ENCODE results near the gene ZNF408.
A peak's percentile ranks its signal among the peaks of the same experiment; 100 is the strongest.

The ZNF408 gene

DNA sequence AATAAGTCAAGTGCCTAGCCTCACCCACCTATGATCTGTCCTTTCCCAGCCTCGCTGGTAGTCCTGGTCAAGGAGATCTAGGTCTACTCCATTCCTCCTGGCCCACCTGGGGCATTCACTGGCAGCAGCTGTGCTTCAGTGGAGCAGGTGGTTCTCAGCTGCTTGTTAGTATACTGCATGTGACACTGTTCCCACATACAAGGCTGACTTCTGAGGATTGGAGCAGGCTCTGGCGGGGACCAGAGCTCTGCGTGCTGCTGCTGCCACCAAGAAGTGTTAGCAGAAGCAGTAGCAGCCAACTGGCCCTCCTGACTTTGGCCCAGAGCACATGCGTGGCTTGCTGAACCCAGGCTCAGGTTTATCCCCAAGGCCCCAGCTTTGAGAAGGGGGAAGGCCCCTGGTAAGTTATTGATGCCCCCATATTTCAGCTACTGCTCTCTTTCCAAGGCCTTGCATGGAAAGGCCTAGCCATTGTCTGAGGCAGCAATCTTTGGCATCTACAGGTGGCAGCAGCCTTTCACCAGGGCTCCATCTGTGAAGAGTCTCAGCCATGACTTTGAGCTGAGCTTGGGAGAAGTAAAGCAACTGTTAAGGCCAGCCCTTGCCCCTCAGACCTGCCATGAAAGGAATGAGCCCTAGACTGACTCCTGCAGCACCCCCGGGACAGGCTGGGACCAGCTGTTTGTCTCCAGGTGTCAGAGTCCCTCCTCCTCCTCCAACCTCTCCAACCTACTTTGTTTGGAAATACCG, 26.9 kb upstream of the ZNF408 start:
- peaks cover 35% of the 10 kb centered on the region for H3K4me1 Mint-ChIP-seq
- no peak overlapping the region for H3K4me3 Mint-ChIP-seq
- H3K27me3 Mint-ChIP-seq (ENCODE audit: low read depth) = no peaks in the 10 kb centered on the region
- no peak for TF ChIP-seq CTCF (IDR thresholded peaks at IDR 0.05; ENCODE audit: unreplicated experiment in 3 of 3)
- H3K27ac Mint-ChIP-seq = peak overlapping the region; percentile 90 to 95 (median 91)
- no peaks in the 10 kb centered on the region for H3K9me3 Mint-ChIP-seq
- H3K36me3 Mint-ChIP-seq (ENCODE audit: low read depth) = peaks cover 57% of the 10 kb centered on the region

DNA sequence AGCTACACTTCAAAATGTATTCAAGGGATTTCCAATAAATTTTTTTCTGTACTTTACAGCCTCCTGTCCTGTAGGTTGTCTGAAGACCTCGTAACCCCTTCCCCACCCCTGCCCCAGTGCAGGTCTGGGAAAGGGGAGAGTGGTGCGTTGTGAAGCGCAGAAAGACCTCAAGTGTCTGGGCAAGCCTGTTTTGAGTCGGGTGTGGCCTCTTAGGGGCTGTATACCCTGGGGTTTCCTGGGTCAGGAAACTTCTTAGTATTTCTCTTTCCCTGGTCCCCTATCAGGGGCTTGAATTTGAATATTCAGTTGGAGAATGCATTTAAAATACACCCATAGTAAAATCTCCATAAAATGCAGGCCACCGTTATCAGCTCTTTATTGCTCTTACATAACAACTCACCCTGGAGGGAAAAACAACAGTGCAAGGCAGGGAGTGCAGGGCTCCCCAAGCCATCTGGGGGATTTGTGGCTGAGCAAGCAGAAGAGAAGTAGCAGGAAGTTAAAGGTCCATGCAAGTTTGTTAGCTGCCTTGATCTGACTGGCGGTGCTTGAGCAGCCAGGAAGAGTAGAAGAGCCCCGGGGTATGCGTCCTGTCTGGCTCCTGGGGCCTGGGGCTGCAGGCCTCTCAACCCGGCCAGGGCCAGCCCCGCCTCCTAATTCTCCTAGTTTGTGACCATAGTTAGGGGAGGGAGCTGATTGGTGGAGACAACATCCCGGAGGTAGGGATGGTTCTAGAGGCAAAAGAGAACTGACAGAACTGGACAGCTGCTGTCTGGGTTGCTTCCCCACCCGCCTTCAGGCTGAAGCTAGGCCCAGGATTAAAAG, 26.2 kb upstream of the ZNF408 start:
- Mint-ChIP-seq H3K27ac (peak overlapping the region; percentile 90 to 95 (median 91)), H3K4me3 (peak overlapping the region in 2 of 3 experiments; percentile 2 to 44), H3K9me3 (no peaks in the 10 kb centered on the region), H3K27me3 (ENCODE audit: low read depth) (no peaks in the 10 kb centered on the region), H3K36me3 (ENCODE audit: low read depth) (peaks cover 49% of the 10 kb centered on the region), H3K4me1 (peaks cover 30% of the 10 kb centered on the region)
- no peak for TF ChIP-seq CTCF (IDR thresholded peaks at IDR 0.05; ENCODE audit: unreplicated experiment in 3 of 3)

DNA sequence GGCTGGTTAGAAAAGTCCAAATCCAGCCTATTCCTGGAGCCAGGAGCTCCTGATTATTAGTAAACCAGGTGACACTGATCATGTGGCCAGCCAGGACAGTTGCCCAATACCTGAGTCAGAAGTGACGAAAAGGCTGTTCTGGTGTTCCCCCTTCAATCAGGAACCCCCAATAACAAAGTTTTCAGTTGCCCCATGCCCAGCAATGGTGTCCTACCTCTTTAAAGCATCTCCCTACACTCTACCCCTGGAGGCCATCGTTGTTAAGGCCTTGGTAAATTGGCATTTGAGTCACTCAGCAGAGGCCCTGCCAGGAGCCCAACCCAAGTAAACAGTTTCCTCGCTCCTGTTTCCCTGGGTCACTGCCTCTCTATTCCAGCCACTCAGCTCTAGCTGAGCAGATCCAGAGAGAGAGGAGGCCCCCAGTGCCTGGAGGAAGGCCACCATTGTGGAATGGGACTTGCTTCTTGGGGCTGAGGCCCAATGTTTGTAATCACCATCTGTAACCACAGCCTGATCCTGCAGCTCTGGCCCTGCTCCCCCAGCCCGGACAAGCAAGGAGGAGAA, 25.5 kb upstream of the ZNF408 start:
- Mint-ChIP-seq H3K27me3 (ENCODE audit: low read depth) (no peaks in the 10 kb centered on the region), H3K27ac (peak overlapping the region; percentile 90 to 95 (median 91)), H3K9me3 (no peaks in the 10 kb centered on the region), H3K36me3 (ENCODE audit: low read depth) (peaks cover 46% of the 10 kb centered on the region), H3K4me3 (no peak overlapping the region), H3K4me1 (peaks cover 28% of the 10 kb centered on the region)
- TF ChIP-seq CTCF (IDR thresholded peaks at IDR 0.05; ENCODE audit: unreplicated experiment in 3 of 3) = no peak

DNA sequence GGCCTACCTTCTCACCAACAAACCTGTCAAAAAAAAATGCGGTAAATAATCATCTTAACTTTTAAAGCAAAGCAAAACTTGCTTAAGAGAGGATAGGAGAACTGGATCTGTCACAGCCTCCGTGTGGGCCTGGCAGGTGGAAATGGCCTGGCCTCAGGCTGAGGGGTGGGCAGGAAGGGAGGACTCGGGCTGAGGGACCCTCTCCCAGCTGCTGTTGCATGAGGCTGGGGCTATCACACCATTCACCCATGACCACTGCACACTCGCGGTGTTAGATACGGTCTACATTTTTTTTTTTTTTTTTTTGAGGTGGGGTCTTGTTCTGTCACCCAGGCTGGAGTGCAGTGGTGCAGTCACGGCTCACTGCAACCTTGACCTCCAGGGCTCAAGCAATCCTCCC, 24.9 kb upstream of the ZNF408 start:
- Mint-ChIP-seq H3K27me3 (ENCODE audit: low read depth) (no peaks in the 10 kb centered on the region), H3K27ac (peak overlapping the region in 2 of 3 experiments; percentile 91 to 95), H3K36me3 (ENCODE audit: low read depth) (peaks cover 48% of the 10 kb centered on the region), H3K9me3 (no peaks in the 10 kb centered on the region), H3K4me3 (no peak overlapping the region), H3K4me1 (peaks cover 28% of the 10 kb centered on the region)
- TF ChIP-seq CTCF (IDR thresholded peaks at IDR 0.05; ENCODE audit: unreplicated experiment in 3 of 3) = no peak

DNA sequence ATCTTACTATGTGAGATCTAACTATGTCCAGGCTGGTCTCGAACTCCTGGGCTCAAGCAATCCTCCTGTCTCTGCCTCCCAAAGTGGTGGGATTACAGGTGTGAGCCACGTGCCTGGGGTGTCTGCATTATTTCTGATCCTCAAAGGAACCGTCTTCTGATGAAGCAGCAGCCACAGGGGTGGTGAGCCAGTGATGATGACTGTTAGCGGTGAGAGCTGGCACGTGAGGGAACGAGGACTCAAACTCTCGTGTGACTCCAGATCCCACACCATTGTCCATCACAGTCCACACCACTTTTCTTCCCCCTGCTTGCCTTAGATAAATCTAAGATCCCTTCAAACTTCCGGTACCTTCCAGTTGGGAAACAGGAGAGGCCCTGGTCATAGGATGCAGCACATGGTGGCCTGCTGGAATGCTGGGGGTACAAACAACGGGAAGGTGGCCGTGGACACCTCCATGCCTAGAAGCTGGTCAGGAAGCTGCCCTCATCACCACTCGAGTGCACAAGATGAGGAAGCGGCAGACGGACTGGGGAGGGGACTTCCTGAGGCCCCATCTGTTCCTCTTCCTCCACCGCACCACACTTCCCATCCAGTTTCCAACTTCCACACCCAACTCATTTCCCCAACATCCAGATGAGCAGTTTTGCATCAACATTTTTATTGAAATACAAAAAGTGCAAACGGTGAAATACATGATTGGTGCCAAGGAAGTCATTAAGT, 24.2 kb upstream of the ZNF408 start:
- TF ChIP-seq CTCF (IDR thresholded peaks at IDR 0.05; ENCODE audit: unreplicated experiment in 3 of 3) = no peak
- Mint-ChIP-seq H3K4me1 (peaks cover 28% of the 10 kb centered on the region), H3K4me3 (no peak overlapping the region), H3K27ac (peak overlapping the region in 1 of 3 experiments; percentile 19), H3K27me3 (ENCODE audit: low read depth) (no peaks in the 10 kb centered on the region), H3K36me3 (ENCODE audit: low read depth) (peaks cover 43% of the 10 kb centered on the region), H3K9me3 (no peaks in the 10 kb centered on the region)
